Osteoblast (primary cell): ENCODE measurements around the gene LCLAT1. TPM values are rescaled to one million over a fixed set of nuclear protein-coding genes. Genes with fewer than 3 reads are reported as not detected.
A peak's percentile ranks its signal among the peaks of the same experiment; 100 is the strongest.

Experiments
- DNase-seq: peaks from one replicate; pipeline ENCODE4 v3.0.0; 2011; ENCODE audit warnings: low spot score, mixed read lengths; ENCODE audit not compliant: insufficient read length; ENCODE audit errors: missing footprints
- H2AFZ ChIP-seq: 2 replicates; pipeline ENCODE4 v1.6.0; 2011; ENCODE audit warnings: mild to moderate bottlenecking, low read length
- H3K27ac ChIP-seq: 2 replicates; pipeline ENCODE4 v1.5.1; 2011; ENCODE audit warnings: mild to moderate bottlenecking, low read depth, low read length, moderate library complexity
- H3K27me3 ChIP-seq: 2 replicates; pipeline ENCODE4 v1.6.0; 2012; ENCODE audit warnings: mild to moderate bottlenecking, control low read depth, inconsistent platforms, low read length, moderate library complexity; ENCODE audit not compliant: insufficient read depth
- H3K36me3 ChIP-seq: 2 replicates; pipeline ENCODE4 v1.5.1; 2011; ENCODE audit warnings: mild to moderate bottlenecking, low read length, control low read depth, moderate library complexity; ENCODE audit not compliant: insufficient read depth
- H3K4me1 ChIP-seq: 2 replicates; pipeline ENCODE4 v1.5.1; 2011; ENCODE audit warnings: mild to moderate bottlenecking, low read length, control low read depth, moderate library complexity; ENCODE audit not compliant: insufficient read depth
- H3K4me2 ChIP-seq: 2 replicates; pipeline ENCODE4 v1.6.0; 2011; ENCODE audit warnings: mild to moderate bottlenecking, low read length; ENCODE audit not compliant: insufficient read depth
- H3K4me3 ChIP-seq: fragments of 200-600 bp; sonication (generic); 3 replicates; pipeline ENCODE4 v1.5.1; 2012; ENCODE audit warnings: mild to moderate bottlenecking, low read length, inconsistent platforms; ENCODE audit not compliant: insufficient read depth
- H3K79me2 ChIP-seq: 2 replicates; pipeline ENCODE4 v1.6.0; 2012; ENCODE audit warnings: mild to moderate bottlenecking, low read length, control low read depth, inconsistent platforms; ENCODE audit not compliant: insufficient read depth
- H3K9me3 ChIP-seq: 2 replicates; pipeline ENCODE4 v1.5.1; 2011; ENCODE audit warnings: low read depth, low read length, control low read depth
- H4K20me1 ChIP-seq: 2 replicates; pipeline ENCODE4 v1.6.0; 2012; ENCODE audit warnings: mild to moderate bottlenecking, low read length, control low read depth; ENCODE audit not compliant: insufficient read depth
- total RNA-seq: library from RNA; depleted of rRNA; stranded (reverse); fragments of >200 nt; gene quantifications from 2 replicates; pipeline ENCODE4 v1.2.3, GENCODE V29; 2012
- TF ChIP-seq, protein P1 (sequence below): IDR thresholded peaks from 2 replicates; pipeline ENCODE4 v1.5.1; 2011; ENCODE audit warnings: mild to moderate bottlenecking, low read depth, low read length, moderate library complexity; ENCODE audit errors: extremely low read depth

LCLAT1 gene
- total RNA-seq, 1 donor = 29.7 TPM

DNA sequence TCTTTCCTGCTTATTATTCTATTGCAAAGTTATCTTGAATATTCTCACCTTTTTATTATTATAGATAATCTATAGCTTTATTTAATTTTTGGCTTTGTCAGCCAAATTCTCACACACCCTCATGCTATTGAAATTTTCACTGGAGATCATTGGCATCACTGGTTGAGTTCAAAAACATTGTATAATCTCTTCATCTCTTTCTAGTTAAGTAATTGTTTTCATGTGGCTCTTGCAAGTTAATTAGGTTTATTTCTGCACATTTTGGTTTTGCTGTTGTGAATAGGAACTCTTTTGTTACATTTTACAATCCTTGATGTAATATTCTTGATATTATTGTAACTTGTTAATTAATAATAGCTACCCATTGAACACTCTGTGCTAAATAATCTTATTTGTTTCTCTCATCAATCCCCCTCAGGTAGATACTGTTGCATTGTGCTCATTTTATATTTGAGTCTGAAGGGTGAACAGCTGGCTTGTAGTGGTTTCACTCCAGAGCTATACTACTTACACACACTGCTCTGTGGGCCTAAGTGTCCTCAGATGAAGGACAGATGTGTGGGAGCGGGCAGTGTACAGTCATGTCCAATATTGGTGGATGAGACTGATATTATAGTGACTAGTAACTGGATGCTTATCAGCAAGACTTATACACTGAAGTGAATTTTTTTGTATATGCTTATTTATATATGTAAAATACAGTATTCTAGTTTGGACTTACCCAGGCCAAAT is 112.7 kb downstream of the LCLAT1 start:
- Histone ChIP-seq H3K27ac (no peak overlapping the region), H4K20me1 (no peaks in the 10 kb centered on the region), H3K9me3 (no peaks in the 10 kb centered on the region), H3K4me1 (no peaks in the 10 kb centered on the region), H2AFZ (no peak overlapping the region), H3K4me3 (no peak overlapping the region), H3K27me3 (no peaks in the 10 kb centered on the region), H3K79me2 (no peaks in the 10 kb centered on the region), H3K4me2 (no peak overlapping the region), H3K36me3 (no peaks in the 10 kb centered on the region)
- DNase-seq = no peak
- TF ChIP-seq, protein P1, sequence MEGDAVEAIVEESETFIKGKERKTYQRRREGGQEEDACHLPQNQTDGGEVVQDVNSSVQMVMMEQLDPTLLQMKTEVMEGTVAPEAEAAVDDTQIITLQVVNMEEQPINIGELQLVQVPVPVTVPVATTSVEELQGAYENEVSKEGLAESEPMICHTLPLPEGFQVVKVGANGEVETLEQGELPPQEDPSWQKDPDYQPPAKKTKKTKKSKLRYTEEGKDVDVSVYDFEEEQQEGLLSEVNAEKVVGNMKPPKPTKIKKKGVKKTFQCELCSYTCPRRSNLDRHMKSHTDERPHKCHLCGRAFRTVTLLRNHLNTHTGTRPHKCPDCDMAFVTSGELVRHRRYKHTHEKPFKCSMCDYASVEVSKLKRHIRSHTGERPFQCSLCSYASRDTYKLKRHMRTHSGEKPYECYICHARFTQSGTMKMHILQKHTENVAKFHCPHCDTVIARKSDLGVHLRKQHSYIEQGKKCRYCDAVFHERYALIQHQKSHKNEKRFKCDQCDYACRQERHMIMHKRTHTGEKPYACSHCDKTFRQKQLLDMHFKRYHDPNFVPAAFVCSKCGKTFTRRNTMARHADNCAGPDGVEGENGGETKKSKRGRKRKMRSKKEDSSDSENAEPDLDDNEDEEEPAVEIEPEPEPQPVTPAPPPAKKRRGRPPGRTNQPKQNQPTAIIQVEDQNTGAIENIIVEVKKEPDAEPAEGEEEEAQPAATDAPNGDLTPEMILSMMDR = no peak

DNA sequence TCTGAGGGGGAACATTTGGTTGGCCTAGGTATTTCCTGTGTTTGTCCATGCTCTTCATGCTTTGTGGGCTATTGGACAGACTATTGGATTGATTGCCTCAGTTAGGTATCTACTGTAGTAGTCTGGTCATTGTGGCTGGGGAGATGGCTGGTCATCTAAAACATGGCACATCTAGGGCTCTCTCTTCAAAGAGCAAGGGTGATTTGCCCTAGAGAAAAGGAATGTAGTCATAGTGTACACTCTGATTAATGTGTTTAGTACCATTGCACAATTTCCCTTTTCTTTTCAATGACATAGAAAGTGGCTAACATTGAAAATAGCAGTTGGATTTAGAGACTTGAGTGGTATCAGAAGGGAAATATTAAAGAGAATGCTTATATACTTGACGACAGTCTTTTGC is 114.3 kb downstream of the LCLAT1 start:
- TF ChIP-seq, protein P1 = no peak
- H3K4me1 ChIP-seq = peaks cover 8% of the 10 kb centered on the region
- H3K36me3 ChIP-seq = no peaks in the 10 kb centered on the region
- no peak overlapping the region for H2AFZ ChIP-seq
- no peaks in the 10 kb centered on the region for H3K9me3 ChIP-seq
- no peaks in the 10 kb centered on the region for H4K20me1 ChIP-seq
- no peak overlapping the region for H3K27ac ChIP-seq
- H3K4me3 ChIP-seq = no peak overlapping the region
- H3K79me2 ChIP-seq = no peaks in the 10 kb centered on the region
- no peak overlapping the region for H3K4me2 ChIP-seq
- H3K27me3 ChIP-seq = no peaks in the 10 kb centered on the region
- DNase-seq = no peak

DNA sequence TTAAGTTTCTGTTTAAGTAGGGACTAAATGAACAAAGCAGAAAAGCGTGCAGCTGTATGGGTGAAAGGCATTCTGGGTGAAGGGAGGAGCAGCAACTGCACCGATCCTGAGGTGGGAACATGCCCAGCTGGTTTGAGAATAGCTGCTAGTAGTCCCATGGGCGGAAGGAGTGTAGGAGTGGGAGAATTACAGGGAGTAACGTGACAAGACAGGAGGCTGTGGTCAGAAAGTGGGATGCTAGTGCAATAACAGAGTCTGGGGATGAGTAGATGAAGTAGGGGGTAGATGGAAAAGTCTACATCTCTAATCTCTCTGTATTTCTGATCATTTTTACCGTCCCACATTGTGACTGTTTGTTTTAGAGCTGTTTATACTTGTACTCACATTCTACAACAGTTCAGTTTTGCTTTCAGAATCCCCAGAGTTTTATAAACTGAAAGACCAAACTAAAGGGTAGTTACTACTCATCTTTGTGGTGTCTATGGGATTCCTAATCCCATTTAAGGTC is 118.9 kb downstream of the LCLAT1 start:
- no peak for DNase-seq
- peak overlapping the region; percentile 64 for H3K4me2 ChIP-seq

DNA sequence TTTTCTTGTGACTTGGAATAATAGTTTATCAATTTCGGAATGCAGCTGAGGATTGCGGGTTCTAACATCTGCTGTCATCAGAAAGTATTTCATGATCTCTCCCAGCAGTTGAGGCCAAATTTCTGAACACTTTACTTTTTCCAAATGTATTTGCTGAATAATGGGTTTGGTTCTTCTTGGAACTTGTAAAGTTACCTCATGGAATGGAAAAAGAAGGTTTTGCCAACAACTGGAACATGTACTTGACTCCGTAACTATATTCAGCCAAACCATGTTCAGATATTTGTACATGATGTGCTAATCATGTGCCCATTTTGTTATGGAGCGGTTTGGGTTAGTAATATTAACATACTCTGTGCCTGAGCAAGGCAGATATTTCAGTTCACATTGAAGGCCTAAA is 119.6 kb downstream of the LCLAT1 start:
- no peaks in the 10 kb centered on the region for H3K27me3 ChIP-seq
- H3K36me3 ChIP-seq = no peaks in the 10 kb centered on the region
- no peak overlapping the region for H3K4me3 ChIP-seq
- H3K4me2 ChIP-seq = no peak overlapping the region
- peaks cover 9% of the 10 kb centered on the region for H3K4me1 ChIP-seq
- H3K9me3 ChIP-seq = no peaks in the 10 kb centered on the region
- H2AFZ ChIP-seq = no peak overlapping the region
- H4K20me1 ChIP-seq = no peaks in the 10 kb centered on the region
- TF ChIP-seq, protein P1 = no peak
- H3K79me2 ChIP-seq = no peaks in the 10 kb centered on the region
- no peak for DNase-seq
- no peak overlapping the region for H3K27ac ChIP-seq

More for the DNA sequence above, 118.9 kb downstream of the LCLAT1 start:
- Histone ChIP-seq H3K27me3 (no peaks in the 10 kb centered on the region), H4K20me1 (no peaks in the 10 kb centered on the region), H3K4me3 (peak overlapping the region; percentile 39), H3K79me2 (no peaks in the 10 kb centered on the region), H2AFZ (peak overlapping the region; percentile 75), H3K4me1 (peaks cover 9% of the 10 kb centered on the region), H3K27ac (peak overlapping the region; percentile 24), H3K9me3 (no peaks in the 10 kb centered on the region), H3K36me3 (no peaks in the 10 kb centered on the region)
- TF ChIP-seq, protein P1 = no peak
